HUDEP-2 (cell line): ENCODE results near the gene NCOA7.

ENCODE experiments used
- DNase-seq, 76 experiments: peaks; one replicate each; lab custom pipeline; 2025; ENCODE audit not compliant: unreplicated experiment in 76 of 76; lab: John Stamatoyannopoulos, UW

The NCOA7 gene

GRCh38 chr6:125858427-125859320 lies 67.9 kb downstream of the NCOA7 start:
- DNase-seq = peak in 59 of 76 experiments; percentile 5 to 80 (median 49)

GRCh38 chr6:125859727-125860126 lies 69.0 kb downstream of the NCOA7 start:
- no peak for DNase-seq

GRCh38 chr6:125863023-125863422 lies 72.3 kb downstream of the NCOA7 start:
- DNase-seq = no peak

GRCh38 chr6:125865015-125865414 lies 74.3 kb downstream of the NCOA7 start:
- no peak for DNase-seq

GRCh38 chr6:125866433-125866832 lies 75.7 kb downstream of the NCOA7 start:
- no peak for DNase-seq

GRCh38 chr6:125867483-125867942 lies 76.8 kb downstream of the NCOA7 start:
- no peak for DNase-seq

- DNase-seq = no peak
Observed at GRCh38 chr6:125868252-125868651, 77.5 kb downstream of the NCOA7 start.

- DNase-seq = no peak
Observed at GRCh38 chr6:125868678-125869395, 78.1 kb downstream of the NCOA7 start.

GRCh38 chr6:125869427-125869826 lies 78.7 kb downstream of the NCOA7 start:
- no peak for DNase-seq

- DNase-seq = no peak
Observed at GRCh38 chr6:125871365-125871764, 80.6 kb downstream of the NCOA7 start.

GRCh38 chr6:125872259-125872921 lies 81.6 kb downstream of the NCOA7 start:
- DNase-seq = peak in 70 of 76 experiments; percentile 8 to 84 (median 55)

- no peak for DNase-seq
Observed at GRCh38 chr6:125882243-125882642, 91.5 kb downstream of the NCOA7 start.

GRCh38 chr6:125884634-125885371 lies 94.0 kb downstream of the NCOA7 start:
- DNase-seq = no peak

GRCh38 chr6:125886021-125886420 lies 95.3 kb downstream of the NCOA7 start:
- no peak for DNase-seq

- DNase-seq = no peak
Observed at GRCh38 chr6:125886914-125887313, 96.2 kb downstream of the NCOA7 start.

GRCh38 chr6:125887372-125887771 lies 96.6 kb downstream of the NCOA7 start:
- no peak for DNase-seq

GRCh38 chr6:125888989-125889656 lies 98.4 kb downstream of the NCOA7 start:
- peak in 28 of 76 experiments; percentile 6 to 65 (median 42) for DNase-seq

- no peak for DNase-seq
Observed at GRCh38 chr6:125899726-125900182, 109.0 kb downstream of the NCOA7 start.

- DNase-seq = no peak
Observed at GRCh38 chr6:125904871-125905270, 114.1 kb downstream of the NCOA7 start.
